Measurements from ENCODE around the gene AFF3.

DNA sequence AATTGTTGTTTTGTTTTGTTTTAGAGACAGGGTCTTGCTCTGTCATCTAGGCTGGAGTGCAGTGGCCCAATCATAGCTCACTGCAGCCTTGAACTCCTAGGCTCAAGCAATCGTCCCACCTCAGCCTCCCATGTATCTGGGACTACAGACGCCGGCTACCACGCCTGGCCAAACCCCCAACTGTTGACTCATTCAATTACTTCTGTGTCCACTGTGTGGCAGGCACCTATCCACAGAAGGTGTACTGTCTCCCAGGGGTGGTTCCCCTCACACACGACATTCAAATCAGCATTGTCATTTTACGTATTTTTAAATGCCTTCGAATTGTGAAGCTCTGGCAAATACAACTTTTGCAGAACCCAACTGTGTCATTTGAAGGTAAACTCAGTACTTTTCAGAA, 464.6 kb downstream of the AFF3 start:
- TF ChIP-seq, protein P1, sequence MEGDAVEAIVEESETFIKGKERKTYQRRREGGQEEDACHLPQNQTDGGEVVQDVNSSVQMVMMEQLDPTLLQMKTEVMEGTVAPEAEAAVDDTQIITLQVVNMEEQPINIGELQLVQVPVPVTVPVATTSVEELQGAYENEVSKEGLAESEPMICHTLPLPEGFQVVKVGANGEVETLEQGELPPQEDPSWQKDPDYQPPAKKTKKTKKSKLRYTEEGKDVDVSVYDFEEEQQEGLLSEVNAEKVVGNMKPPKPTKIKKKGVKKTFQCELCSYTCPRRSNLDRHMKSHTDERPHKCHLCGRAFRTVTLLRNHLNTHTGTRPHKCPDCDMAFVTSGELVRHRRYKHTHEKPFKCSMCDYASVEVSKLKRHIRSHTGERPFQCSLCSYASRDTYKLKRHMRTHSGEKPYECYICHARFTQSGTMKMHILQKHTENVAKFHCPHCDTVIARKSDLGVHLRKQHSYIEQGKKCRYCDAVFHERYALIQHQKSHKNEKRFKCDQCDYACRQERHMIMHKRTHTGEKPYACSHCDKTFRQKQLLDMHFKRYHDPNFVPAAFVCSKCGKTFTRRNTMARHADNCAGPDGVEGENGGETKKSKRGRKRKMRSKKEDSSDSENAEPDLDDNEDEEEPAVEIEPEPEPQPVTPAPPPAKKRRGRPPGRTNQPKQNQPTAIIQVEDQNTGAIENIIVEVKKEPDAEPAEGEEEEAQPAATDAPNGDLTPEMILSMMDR (IDR thresholded peaks at IDR 0.05; ENCODE audit: control extremely low read depth in 1 of 3, insufficient read depth in 1 of 3, low read depth in 1 of 3, low read length in 3 of 3), result no peak
- no peak for TF ChIP-seq EZH2 (IDR thresholded peaks at IDR 0.05; ENCODE audit: low read depth, low read length, severe bottlenecking)
- TF ChIP-seq SP1 (IDR thresholded peaks at IDR 0.05; ENCODE audit: low read depth, low read length), result no peak
- no peak for TF ChIP-seq TAF1 (IDR thresholded peaks at IDR 0.05; ENCODE audit: low read depth, low read length)
- no peak for TF ChIP-seq GABPA (IDR thresholded peaks at IDR 0.05; ENCODE audit: borderline replicate concordance, insufficient read depth, low read length)
- no peak for TF ChIP-seq EP300 (IDR thresholded peaks at IDR 0.05; ENCODE audit: borderline replicate concordance in 1 of 2, low read depth in 2 of 2, low read length in 2 of 2)
- no peak for TF ChIP-seq POLR2AphosphoS5 (IDR thresholded peaks at IDR 0.05; ENCODE audit: low read depth, low read length)
